Left lung (tissue), 10 donors: ENCODE data around the gene PTPRU. TPM values are rescaled to one million over a fixed set of nuclear protein-coding genes. Genes with fewer than 3 reads are reported as not detected.
A peak's percentile ranks its signal among the peaks of the same experiment; 100 is the strongest.

Source experiments
- ATAC-seq: fragments of 200-7000 bp; cut with Tn5 transposase; one replicate; pipeline ENCODE4 v1.9.1; 2020; ENCODE audit warnings: moderate library complexity
- DNase-seq, 4 donors: peaks; one replicate each; pipeline ENCODE4 v3.0.0-alpha.2; 2013 to 2020
- H3K27ac ChIP-seq, 2 donors: fragments of 200-600 bp; sonication (generic) in 1 of 2; one replicate each; pipeline versions ENCODE4 v1.5.0 to v1.8.0; 2020 to 2021
- H3K27me3 ChIP-seq, 2 donors: fragments of 200-600 bp; sonication (generic) in 1 of 2; one replicate each; pipeline versions ENCODE4 v1.5.0 to v1.8.0; 2020 to 2021
- H3K36me3 ChIP-seq, 2 donors: fragments of 200-600 bp; sonication (generic) in 1 of 2; one replicate each; pipeline versions ENCODE4 v1.5.0 to v1.8.0; 2020 to 2021
- H3K4me1 ChIP-seq, 2 donors: fragments of 200-600 bp; one replicate each; pipeline ENCODE4 v1.8.0; 2021
- H3K4me3 ChIP-seq, 2 donors: fragments of 200-600 bp; sonication (generic) in 1 of 2; one replicate each; pipeline versions ENCODE4 v1.5.0 to v1.8.0; 2020 to 2021; ENCODE audit warnings: mild to moderate bottlenecking in 1 of 2
- H3K9me3 ChIP-seq, 2 donors: fragments of 200-600 bp; sonication (generic) in 1 of 2; one replicate each; pipeline versions ENCODE4 v1.5.0 to v1.8.0; 2020 to 2021
- CTCF ChIP-seq, 2 donors: fragments of 200-600 bp; sonication (generic) in 1 of 2; IDR thresholded peaks; one replicate each; pipeline versions ENCODE4 v1.5.0 to v1.8.0; 2021; ENCODE audit warnings: antibody characterized with exemption in 2 of 2
- intact Hi-C, 2 donors: fragments of 100-400 bp; cut with DNase I; formaldehyde crosslinking; loops; one replicate each; pipeline versions ENCODE4 v1.11.2 to v1.14.2; 2022
- polyA plus RNA-seq, 6 donors: library from polyadenylated mRNA; unstranded; fragments of 120-200 nt; gene quantifications; one replicate each; pipeline ENCODE4 v1.2.1, GENCODE V29; 2013; ENCODE audit not compliant: insufficient read length in 6 of 6
- total RNA-seq, 2 donors: library from RNA; stranded (reverse); fragmentation: NEBNext Ultra II Directional; extraction: Animal tissue kit (Norgen Biotek cat#: 25700); gene quantifications; one replicate each; pipeline ENCODE4 v1.2.1, GENCODE V29; 2021
- donor health status: DM: no; HTN: yes; CAD: no.
- donor health status: DM: no; HTN: no; CAD: no.

PTPRU gene
- total and polyA plus RNA-seq, 8 donors, result 15.5 to 45.4 (median 18.8) TPM

GRCh38 chr1:29258976-29259801 lies 22.9 kb downstream of the PTPRU start:
- intact Hi-C loops, result no loop called here
- no peaks in the 10 kb centered on the region for H3K9me3 ChIP-seq
- H3K36me3 ChIP-seq, result no peaks in the 10 kb centered on the region
- TF ChIP-seq CTCF (IDR thresholded peaks at IDR 0.05), result no peak
- peak overlapping the region; percentile 47 to 48 for H3K4me3 ChIP-seq
- no peak for DNase-seq
- H3K4me1 ChIP-seq, result peaks cover 9 to 13% of the 10 kb centered on the region in 2 donors
- ATAC-seq, result peak; percentile 22
- no peak overlapping the region for H3K27ac ChIP-seq
- peaks cover 0 to 62% of the 10 kb centered on the region in 2 donors for H3K27me3 ChIP-seq

GRCh38 chr1:29259802-29260441 lies 23.6 kb downstream of the PTPRU start:
- DNase-seq (peak in 2 of 4 donors; percentile 45 to 89), ATAC-seq (peak; percentile 90)
- H3K9me3 ChIP-seq, result no peaks in the 10 kb centered on the region
- peaks cover 0 to 62% of the 10 kb centered on the region in 2 donors for H3K27me3 ChIP-seq
- peaks cover 9 to 13% of the 10 kb centered on the region in 2 donors for H3K4me1 ChIP-seq
- no peak for TF ChIP-seq CTCF (IDR thresholded peaks at IDR 0.05)
- H3K36me3 ChIP-seq, result no peaks in the 10 kb centered on the region
- peak overlapping the region; percentile 47 to 48 for H3K4me3 ChIP-seq
- H3K27ac ChIP-seq, result no peak overlapping the region
- intact Hi-C loops, result no loop called here

- DNase-seq (no peak), ATAC-seq (no peak)
- H3K27me3 ChIP-seq, result peaks cover 0 to 62% of the 10 kb centered on the region in 2 donors
- no peak overlapping the region for H3K27ac ChIP-seq
- H3K36me3 ChIP-seq, result no peaks in the 10 kb centered on the region
- H3K9me3 ChIP-seq, result no peaks in the 10 kb centered on the region
- intact Hi-C loops, result no loop called here
- no peak overlapping the region for H3K4me3 ChIP-seq
- TF ChIP-seq CTCF (IDR thresholded peaks at IDR 0.05), result no peak
- peaks cover 9 to 13% of the 10 kb centered on the region in 2 donors for H3K4me1 ChIP-seq
Observed at GRCh38 chr1:29260531-29260930, 24.2 kb downstream of the PTPRU start.

- intact Hi-C loops, result no loop called here
- Histone ChIP-seq H3K36me3 (no peaks in the 10 kb centered on the region), H3K27me3 (peaks cover 0 to 35% of the 10 kb centered on the region in 2 donors), H3K27ac (no peak overlapping the region), H3K4me3 (no peak overlapping the region), H3K4me1 (peaks cover under 1 to 3% of the 10 kb centered on the region in 2 donors), H3K9me3 (no peaks in the 10 kb centered on the region)
- DNase-seq (no peak), ATAC-seq (no peak)
- no peak for TF ChIP-seq CTCF (IDR thresholded peaks at IDR 0.05)
Observed at GRCh38 chr1:29264773-29265389, 28.6 kb downstream of the PTPRU start.

- Histone ChIP-seq H3K27me3 (peaks cover 0 to 16% of the 10 kb centered on the region in 2 donors), H3K27ac (no peak overlapping the region), H3K9me3 (no peaks in the 10 kb centered on the region), H3K36me3 (no peaks in the 10 kb centered on the region), H3K4me1 (peaks cover 1 to 5% of the 10 kb centered on the region in 2 donors), H3K4me3 (no peak overlapping the region)
- TF ChIP-seq CTCF (IDR thresholded peaks at IDR 0.05), result no peak
- intact Hi-C loops, result no loop called here
- no peak for ATAC-seq
- DNase-seq, result no peak
Observed at GRCh38 chr1:29266912-29267311, 30.6 kb downstream of the PTPRU start.
